C4-2B (cell line): Measurements from ENCODE around the gene SERPINH1.

Experiments used
- CTCF ChIP-seq: fragments of 450-650 bp; conservative IDR thresholded peaks from 2 replicates; pipeline ENCODE4 v1.5.1; 2017; ENCODE audit warnings: mild to moderate bottlenecking
- ZFX ChIP-seq: fragments of 450-650 bp; IDR thresholded peaks from 2 replicates; pipeline ENCODE4 v1.6.1; 2017

GRCh38 chr11:75527130-75527529 lies 34.9 kb upstream of the SERPINH1 start:
- no peak for TF ChIP-seq CTCF
- TF ChIP-seq ZFX: no peak
